Effector CD4-positive, alpha-beta T cell (primary cell): Measurements from ENCODE around the gene EXOC3L2.

Experiments
- DNase-seq: peaks from one replicate; pipeline ENCODE4 v3.0.0-alpha.2; 2020

The EXOC3L2 gene

GRCh38 chr19:45218911-45219743, 26.1 kb downstream of the EXOC3L2 start:
- DNase-seq, result no peak

- DNase-seq, result no peak
Measured at GRCh38 chr19:45218426-45218825, 26.8 kb downstream of the EXOC3L2 start.

GRCh38 chr19:45217957-45218334, 27.3 kb downstream of the EXOC3L2 start:
- DNase-seq, result no peak

GRCh38 chr19:45217193-45217956, 27.8 kb downstream of the EXOC3L2 start:
- DNase-seq, result no peak

- DNase-seq, result no peak
Measured at GRCh38 chr19:45216667-45217066, 28.5 kb downstream of the EXOC3L2 start.

- DNase-seq, result no peak
Measured at GRCh38 chr19:45215391-45216191, 29.6 kb downstream of the EXOC3L2 start.

GRCh38 chr19:45213031-45213430, 32.2 kb downstream of the EXOC3L2 start:
- no peak for DNase-seq

- DNase-seq, result no peak
Measured at GRCh38 chr19:45211751-45212381, 33.3 kb downstream of the EXOC3L2 start.

- DNase-seq, result no peak
Measured at GRCh38 chr19:45206328-45206727, 38.9 kb downstream of the EXOC3L2 start.

- no peak for DNase-seq
Measured at GRCh38 chr19:45205810-45206209, 39.4 kb downstream of the EXOC3L2 start.

- no peak for DNase-seq
Measured at GRCh38 chr19:45202637-45203036, 42.6 kb downstream of the EXOC3L2 start.

- DNase-seq, result no peak
Measured at GRCh38 chr19:45200568-45200967, 44.6 kb downstream of the EXOC3L2 start.

GRCh38 chr19:45195764-45196163, 49.4 kb downstream of the EXOC3L2 start:
- DNase-seq, result no peak

- DNase-seq, result no peak
Measured at GRCh38 chr19:45191375-45191774, 53.8 kb downstream of the EXOC3L2 start.

GRCh38 chr19:45189971-45190370, 55.2 kb downstream of the EXOC3L2 start:
- DNase-seq, result no peak

- no peak for DNase-seq
Measured at GRCh38 chr19:45187421-45188100, 57.6 kb downstream of the EXOC3L2 start.

GRCh38 chr19:45186509-45187334, 58.5 kb downstream of the EXOC3L2 start:
- DNase-seq, result no peak

- no peak for DNase-seq
Measured at GRCh38 chr19:45184115-45184514, 61.1 kb downstream of the EXOC3L2 start.

GRCh38 chr19:45182758-45183157, 62.4 kb downstream of the EXOC3L2 start:
- no peak for DNase-seq

- DNase-seq, result no peak
Measured at GRCh38 chr19:45180936-45181335, 64.3 kb downstream of the EXOC3L2 start.

- no peak for DNase-seq
Measured at GRCh38 chr19:45179892-45180370, 65.3 kb downstream of the EXOC3L2 start.
